Epithelial cell of proximal tubule (primary cell): ENCODE data around the gene TECPR1. TPM values are rescaled to one million over a fixed set of nuclear protein-coding genes. Genes with fewer than 3 reads are reported as not detected.

Source experiments
- DNase-seq: peaks from one replicate; pipeline ENCODE4 v3.0.0-alpha.2; 2011; ENCODE audit warnings: low read depth
- H3K4me3 ChIP-seq: 2 replicates; pipeline ENCODE4 v1.5.1; 2011; ENCODE audit warnings: low read depth, mild to moderate bottlenecking, low read length
- CTCF ChIP-seq: conservative IDR thresholded peaks from 2 replicates; pipeline ENCODE4 v1.5.1; 2012; ENCODE audit warnings: low read depth, mild to moderate bottlenecking, low read length
- total RNA-seq: library from RNA; depleted of rRNA; stranded (reverse); fragments of >200 nt; gene quantifications from 2 replicates; pipeline ENCODE4 v1.2.3, GENCODE V29; 2015

Gene TECPR1
- total RNA-seq, 1 donor from 2014 or later: 16.7 TPM

GRCh38 chr7:98206451-98207330 lies 45.3 kb downstream of the TECPR1 start:
- H3K4me3 ChIP-seq: no peak overlapping the region
- DNase-seq: no peak
- TF ChIP-seq CTCF: no peak

GRCh38 chr7:98205162-98205845 lies 46.7 kb downstream of the TECPR1 start:
- no peak for DNase-seq
- no peak for TF ChIP-seq CTCF
- no peak overlapping the region for H3K4me3 ChIP-seq

GRCh38 chr7:98204670-98205069 lies 47.4 kb downstream of the TECPR1 start:
- DNase-seq: no peak
- H3K4me3 ChIP-seq: no peak overlapping the region
- no peak for TF ChIP-seq CTCF

- no peak for DNase-seq
- H3K4me3 ChIP-seq: no peak overlapping the region
- no peak for TF ChIP-seq CTCF
Measured at GRCh38 chr7:98203964-98204605, 47.9 kb downstream of the TECPR1 start.

- DNase-seq: no peak
- no peak for TF ChIP-seq CTCF
- H3K4me3 ChIP-seq: no peak overlapping the region
Measured at GRCh38 chr7:98203261-98203963, 48.6 kb downstream of the TECPR1 start.

- no peak for TF ChIP-seq CTCF
- no peak for DNase-seq
- H3K4me3 ChIP-seq: no peak overlapping the region
Measured at GRCh38 chr7:98202367-98203195, 49.5 kb downstream of the TECPR1 start.
